Measurements from ENCODE around the gene SHC3.

SHC3 gene

GRCh38 chr9:89109666-89110065, 69.0 kb downstream of the SHC3 start:
- no peak for DNase-seq (ENCODE audit: low read depth in 2 of 2, low spot score in 1 of 2)

DNA sequence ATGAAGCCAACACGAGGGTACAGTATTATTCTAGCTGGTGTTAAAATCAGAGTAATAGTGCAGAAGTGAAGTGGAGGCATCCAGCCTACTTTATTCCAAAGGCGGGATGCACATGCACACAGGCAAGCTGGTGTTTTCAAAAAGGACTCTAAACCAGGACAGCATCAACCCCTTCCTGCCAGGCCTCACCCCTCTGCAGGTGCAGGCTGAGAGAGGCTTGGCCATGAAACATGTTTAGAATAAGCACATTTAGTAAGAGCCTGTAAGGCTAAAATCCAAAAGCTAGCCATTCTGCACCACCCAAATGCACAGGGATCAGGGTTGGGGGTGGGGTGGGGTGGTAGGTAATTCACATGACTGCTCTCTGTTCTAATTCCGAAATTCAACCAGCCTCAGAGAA, 71.2 kb downstream of the SHC3 start:
- DNase-seq (ENCODE audit: low read depth in 2 of 2, low spot score in 1 of 2), result no peak

DNA sequence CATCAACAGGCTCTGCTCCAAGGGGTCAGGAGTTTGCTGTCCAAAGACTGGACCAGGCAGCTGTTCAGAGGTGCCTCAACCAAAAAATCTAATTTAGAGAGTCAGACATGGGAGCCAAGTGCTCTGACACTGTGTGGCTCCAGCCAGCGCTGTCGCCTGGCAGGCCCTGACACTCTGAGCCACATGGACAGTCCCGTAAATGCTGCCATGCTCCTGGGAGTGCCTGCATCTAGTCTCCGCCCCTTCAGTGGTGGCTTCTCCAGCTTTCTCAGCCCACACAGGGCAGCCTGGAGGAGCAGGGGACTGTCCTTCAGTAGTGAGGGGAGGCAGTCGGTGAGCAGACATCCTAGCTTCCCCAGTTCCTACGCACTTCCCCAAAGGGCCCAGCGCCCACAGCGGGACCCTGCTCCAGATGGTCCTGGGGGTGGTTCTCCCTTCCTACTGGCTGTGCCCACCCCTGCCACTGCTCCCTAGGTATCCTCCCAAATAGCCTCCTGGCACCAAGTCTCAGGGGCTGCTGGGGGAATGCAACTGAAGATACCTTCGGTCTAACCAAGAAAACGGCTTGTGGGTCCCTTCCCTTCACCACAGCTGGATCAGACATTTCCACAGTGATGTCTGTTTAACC, 72.3 kb downstream of the SHC3 start:
- DNase-seq (ENCODE audit: low read depth in 2 of 2, low spot score in 1 of 2), result no peak

DNA sequence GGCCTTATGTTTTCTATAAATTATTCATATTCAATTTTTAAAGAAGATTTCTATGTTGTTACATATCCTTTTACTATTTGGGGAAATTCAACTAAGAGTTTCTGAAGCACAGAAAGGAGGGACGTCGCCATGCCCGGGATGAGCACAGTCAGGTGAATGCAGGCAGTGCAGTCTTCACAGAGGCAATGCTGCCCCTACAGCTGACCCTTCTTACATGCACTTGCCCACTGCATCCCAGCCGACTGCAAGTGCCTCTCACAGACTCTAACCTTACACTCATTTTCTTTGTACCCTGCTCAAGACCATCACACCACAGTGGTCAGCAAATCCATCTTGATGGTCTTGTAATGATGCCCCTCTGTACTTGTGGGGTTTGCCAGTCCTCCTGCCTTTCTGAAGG, 73.8 kb downstream of the SHC3 start:
- DNase-seq (ENCODE audit: low read depth in 2 of 2, low spot score in 1 of 2), result no peak

DNA sequence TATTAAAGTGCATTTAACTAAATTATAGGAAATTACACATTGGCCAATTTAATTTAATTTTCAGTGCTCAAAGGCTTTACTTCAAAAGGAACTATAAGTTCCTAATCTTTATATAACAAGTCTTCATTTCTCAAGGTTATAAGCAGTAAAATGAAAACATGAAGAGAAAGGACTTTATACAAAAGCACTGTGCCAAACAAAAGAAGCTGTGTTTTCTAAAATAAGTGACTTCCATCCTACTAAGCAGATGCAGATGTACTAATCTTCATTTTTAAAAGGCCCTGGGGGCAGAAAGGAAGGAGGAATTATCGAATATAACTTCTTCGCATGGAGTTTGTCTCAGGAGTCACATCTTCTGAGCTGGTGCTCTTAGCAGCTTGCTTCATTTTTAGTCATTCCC, 81.4 kb downstream of the SHC3 start:
- DNase-seq (ENCODE audit: low read depth in 2 of 2, low spot score in 1 of 2), result no peak

DNA sequence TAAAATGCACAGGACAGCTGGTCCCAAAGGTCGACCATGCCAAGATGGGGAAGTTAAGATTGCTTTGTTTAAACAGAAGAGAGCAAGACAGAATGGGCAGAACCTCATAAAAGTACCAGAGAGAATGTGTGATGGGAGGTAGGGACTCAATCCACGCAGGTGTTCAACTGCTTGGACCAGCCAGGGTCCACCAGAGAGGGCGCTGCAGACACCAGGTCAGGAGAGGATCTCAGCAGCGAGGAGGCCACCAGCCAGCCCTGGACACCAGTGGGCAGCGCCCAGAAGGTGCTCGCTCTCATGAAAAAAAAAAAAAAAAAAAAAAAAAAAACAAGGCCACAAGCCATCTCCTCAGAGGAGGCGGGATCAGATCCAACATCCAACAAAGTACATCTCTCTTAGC, 81.8 kb downstream of the SHC3 start:
- DNase-seq (ENCODE audit: low read depth in 2 of 2, low spot score in 1 of 2), result no peak

DNA sequence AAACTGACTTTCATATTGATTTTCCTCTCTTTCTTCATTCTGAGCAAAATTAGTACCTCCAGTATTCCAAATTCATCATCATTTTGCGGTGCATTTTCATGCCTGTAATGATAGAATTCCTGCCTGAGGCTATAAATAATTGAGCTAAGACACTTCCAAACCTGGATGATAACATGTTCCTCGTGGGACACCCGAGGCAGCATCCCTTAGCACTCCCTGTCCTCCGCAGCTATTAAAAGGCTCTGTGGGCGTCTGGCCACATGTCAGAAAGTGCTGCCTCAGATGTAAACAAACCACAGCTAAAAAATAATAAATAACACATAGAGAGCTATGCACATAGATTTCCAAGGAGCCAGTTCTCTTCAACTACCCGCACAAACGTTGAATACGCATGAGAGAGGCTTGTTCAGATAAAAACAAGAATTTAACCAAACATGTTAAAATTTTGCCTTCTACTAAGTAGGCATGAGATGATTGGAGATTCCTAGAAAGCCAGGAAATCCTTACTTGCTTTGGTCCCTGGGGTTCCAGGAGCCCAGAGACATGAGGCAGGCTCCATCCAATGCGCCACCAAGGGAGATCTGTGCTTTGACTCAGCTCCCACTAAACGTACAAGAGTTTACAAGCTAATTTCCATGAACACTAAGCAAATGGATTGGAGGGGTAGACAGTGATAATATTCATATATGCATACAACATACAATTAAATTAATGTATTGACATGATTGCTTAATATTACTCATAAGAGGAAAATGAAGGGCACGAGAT, 82.7 kb downstream of the SHC3 start:
- no peak for DNase-seq (ENCODE audit: low read depth in 2 of 2, low spot score in 1 of 2)

GRCh38 chr9:89093201-89093975, 85.2 kb downstream of the SHC3 start:
- DNase-seq (ENCODE audit: low read depth in 2 of 2, low spot score in 1 of 2), result no peak

DNA sequence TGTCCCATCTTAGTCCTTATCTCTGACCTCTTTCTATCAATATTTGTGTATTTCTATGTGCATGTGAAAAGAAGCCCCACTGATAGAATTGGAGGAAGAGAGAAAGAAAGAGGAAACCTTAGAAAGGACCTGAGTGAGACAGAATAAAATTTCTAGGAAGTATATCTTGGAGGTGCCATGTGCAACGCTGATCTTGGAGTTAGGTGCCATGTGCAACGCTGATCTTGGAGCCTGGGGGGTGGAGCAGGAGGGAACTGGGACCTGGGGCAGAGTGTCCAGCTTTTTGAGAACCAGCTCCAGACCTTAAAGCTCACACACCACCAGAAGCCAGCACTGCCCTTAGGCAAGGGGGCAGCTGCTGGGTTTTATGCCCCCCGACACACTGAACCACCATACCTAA, 89.4 kb downstream of the SHC3 start:
- no peak for DNase-seq (ENCODE audit: low read depth in 2 of 2, low spot score in 1 of 2)

- no peak for DNase-seq (ENCODE audit: low read depth in 2 of 2, low spot score in 1 of 2)
Observed at GRCh38 chr9:89083626-89084025, 95.0 kb downstream of the SHC3 start.

DNA sequence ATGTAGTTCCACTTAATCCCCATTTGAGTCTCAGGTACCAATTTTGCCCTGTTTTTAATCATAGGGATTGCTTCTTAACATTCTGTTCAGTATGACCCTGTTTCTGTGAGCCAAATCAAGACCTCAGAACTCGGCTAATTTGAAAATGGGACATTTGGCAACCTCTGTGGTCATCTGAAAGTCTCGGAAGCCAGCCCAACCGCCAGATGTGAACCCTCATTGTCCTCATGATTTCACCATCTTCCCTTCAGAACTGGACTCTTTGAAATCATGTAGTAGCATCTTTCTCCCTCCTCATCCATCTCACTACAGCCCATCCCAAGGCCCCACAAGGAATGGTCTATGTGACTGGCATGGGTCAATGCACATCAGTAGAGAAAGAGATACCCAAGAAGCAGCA, 98.4 kb downstream of the SHC3 start:
- no peak for DNase-seq (ENCODE audit: low read depth in 2 of 2, low spot score in 1 of 2)

DNA sequence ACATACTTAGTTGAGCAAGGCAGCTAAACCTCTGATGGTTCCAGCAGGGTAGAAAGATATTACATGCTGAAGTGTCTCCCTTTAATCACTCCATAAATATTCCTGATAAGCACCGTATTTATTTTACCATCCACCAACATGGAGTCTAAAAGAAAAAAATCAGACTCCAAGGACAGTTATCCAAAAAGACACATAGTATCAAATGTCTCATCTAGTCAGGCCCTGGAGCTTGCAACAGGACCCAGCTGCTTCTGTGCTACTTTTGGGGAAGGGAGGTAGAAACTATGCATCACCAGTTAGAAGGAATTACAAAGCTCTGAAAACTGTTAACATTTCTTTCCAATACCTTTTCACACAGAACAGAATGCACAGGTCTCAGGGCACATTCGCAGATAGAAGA, 99.2 kb downstream of the SHC3 start:
- no peak for DNase-seq (ENCODE audit: low read depth in 2 of 2, low spot score in 1 of 2)

DNA sequence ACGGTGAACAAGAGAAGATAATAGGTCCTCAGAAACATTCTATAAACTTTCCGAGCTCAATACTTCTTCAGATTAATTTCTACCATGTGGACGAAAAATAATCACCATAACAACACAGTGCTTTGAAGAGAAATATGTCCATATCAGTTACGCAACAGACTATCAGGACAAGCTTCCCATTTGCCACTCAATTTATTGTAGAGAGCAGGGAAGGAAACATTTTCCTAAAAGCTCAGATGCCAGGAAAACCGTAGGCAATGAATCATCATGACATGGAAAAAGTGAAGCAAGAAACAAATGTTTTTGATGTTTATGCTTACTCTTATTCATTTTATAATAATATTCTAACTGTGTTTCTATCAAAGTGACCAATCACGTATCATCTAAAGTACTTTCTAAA, 99.8 kb downstream of the SHC3 start:
- DNase-seq (ENCODE audit: low read depth in 2 of 2, low spot score in 1 of 2), result no peak

- no peak for DNase-seq (ENCODE audit: low read depth in 2 of 2, low spot score in 1 of 2)
Observed at GRCh38 chr9:89078421-89078820, 100.2 kb downstream of the SHC3 start.

GRCh38 chr9:89077519-89077918, 101.1 kb downstream of the SHC3 start:
- no peak for DNase-seq (ENCODE audit: low read depth in 2 of 2, low spot score in 1 of 2)

GRCh38 chr9:89073397-89073796, 105.2 kb downstream of the SHC3 start:
- no peak for DNase-seq (ENCODE audit: low read depth in 2 of 2, low spot score in 1 of 2)

GRCh38 chr9:89071591-89071990, 107.0 kb downstream of the SHC3 start:
- no peak for DNase-seq (ENCODE audit: low read depth in 2 of 2, low spot score in 1 of 2)

GRCh38 chr9:89066835-89067234, 111.8 kb downstream of the SHC3 start:
- no peak for DNase-seq (ENCODE audit: low read depth in 2 of 2, low spot score in 1 of 2)

DNA sequence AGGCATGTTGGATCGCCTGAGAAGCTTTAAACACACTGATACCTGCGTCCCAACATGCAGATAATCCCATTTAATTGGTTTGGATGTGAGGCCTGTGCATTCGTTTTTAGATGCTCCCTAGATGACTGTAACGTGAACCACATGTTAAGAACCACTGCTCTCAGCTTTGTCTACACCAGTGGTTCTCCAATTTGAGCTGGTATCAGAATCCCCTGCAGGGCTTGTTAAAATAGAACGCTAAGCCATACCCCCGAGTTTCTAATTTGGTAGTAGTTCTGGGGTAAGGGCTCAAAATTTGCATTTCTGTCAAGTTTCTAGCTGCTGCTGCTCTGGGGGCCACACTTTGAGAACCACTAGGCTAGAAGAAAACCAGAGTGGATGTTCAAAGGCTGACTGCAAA, 112.7 kb downstream of the SHC3 start:
- no peak for DNase-seq (ENCODE audit: low read depth in 2 of 2, low spot score in 1 of 2)

DNA sequence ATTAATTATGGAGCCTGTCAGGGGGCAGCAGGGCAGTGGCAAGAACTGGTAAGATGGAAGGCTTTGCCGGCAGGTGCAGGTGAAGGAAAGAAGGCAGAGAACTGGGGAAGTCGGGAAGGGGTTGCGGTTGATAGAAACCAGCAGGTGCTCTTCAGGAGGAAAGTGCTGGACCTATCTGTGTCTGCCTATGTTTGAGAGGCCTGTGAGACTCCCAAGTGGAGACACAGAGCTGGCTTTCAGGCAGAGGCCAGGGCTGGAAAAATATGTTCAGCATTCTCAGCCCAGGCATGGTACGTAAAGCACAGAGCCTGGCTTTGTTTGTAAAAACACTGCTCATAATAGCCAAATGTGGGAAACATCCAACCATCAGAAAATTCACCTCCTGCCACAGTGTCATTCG, 117.8 kb downstream of the SHC3 start:
- no peak for DNase-seq (ENCODE audit: low read depth in 2 of 2, low spot score in 1 of 2)

GRCh38 chr9:89059925-89060506, 118.6 kb downstream of the SHC3 start:
- no peak for DNase-seq (ENCODE audit: low read depth in 2 of 2, low spot score in 1 of 2)

- no peak for DNase-seq (ENCODE audit: low read depth in 2 of 2, low spot score in 1 of 2)
Observed at GRCh38 chr9:89058906-89059305, 119.7 kb downstream of the SHC3 start.

All from stimulated activated CD8-positive, alpha-beta memory T cell treated with anti-CD3 and anti-CD28 coated beads, Interleukin-4, amount 100 ng/mL, for 1 hour (primary cell).